ENCODE measurements around the gene GBP7. TPM values are rescaled to one million over a fixed set of nuclear protein-coding genes. Genes with fewer than 3 reads are reported as not detected.

GBP7 gene
- total RNA-seq, 1 experiment from 2014 or later: not detected

DNA sequence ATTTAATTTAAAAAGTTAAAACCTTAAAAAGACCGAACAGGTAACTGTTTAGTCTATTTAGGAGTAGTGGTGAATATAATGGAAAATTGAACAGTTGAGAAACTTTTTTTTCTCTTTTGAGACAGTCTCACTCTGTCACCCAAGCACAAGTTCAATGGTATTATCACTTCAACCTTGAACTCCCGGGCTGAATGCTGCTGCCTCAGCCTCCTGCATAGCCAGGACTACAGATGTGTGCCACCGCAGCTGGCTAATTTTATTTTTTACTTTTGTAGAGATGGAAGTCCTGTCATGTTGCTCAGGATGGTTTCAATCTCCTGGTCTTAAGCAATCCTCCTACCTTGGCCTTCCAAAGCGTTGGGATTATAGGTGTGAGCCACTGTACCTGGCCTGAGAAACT lies 33.6 kb downstream of the GBP7 start:
- H3K4me3 ChIP-seq (ENCODE audit: low read depth, low read length, poor library complexity, severe bottlenecking): no peak overlapping the region
- no peaks in the 10 kb centered on the region for H3K4me1 ChIP-seq (ENCODE audit: insufficient read depth, low read length, poor library complexity, severe bottlenecking)
- no peaks in the 10 kb centered on the region for H3K36me3 ChIP-seq (ENCODE audit: insufficient read depth, low read length, poor library complexity, severe bottlenecking)
- no peak for TF ChIP-seq EZH2 (IDR thresholded peaks at IDR 0.05; ENCODE audit: borderline replicate concordance, low read depth, low read length, poor library complexity, severe bottlenecking)
- TF ChIP-seq, protein P1, sequence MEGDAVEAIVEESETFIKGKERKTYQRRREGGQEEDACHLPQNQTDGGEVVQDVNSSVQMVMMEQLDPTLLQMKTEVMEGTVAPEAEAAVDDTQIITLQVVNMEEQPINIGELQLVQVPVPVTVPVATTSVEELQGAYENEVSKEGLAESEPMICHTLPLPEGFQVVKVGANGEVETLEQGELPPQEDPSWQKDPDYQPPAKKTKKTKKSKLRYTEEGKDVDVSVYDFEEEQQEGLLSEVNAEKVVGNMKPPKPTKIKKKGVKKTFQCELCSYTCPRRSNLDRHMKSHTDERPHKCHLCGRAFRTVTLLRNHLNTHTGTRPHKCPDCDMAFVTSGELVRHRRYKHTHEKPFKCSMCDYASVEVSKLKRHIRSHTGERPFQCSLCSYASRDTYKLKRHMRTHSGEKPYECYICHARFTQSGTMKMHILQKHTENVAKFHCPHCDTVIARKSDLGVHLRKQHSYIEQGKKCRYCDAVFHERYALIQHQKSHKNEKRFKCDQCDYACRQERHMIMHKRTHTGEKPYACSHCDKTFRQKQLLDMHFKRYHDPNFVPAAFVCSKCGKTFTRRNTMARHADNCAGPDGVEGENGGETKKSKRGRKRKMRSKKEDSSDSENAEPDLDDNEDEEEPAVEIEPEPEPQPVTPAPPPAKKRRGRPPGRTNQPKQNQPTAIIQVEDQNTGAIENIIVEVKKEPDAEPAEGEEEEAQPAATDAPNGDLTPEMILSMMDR (conservative IDR thresholded peaks at IDR 0.05; ENCODE audit: low read depth, low read length): no peak
- peaks cover 5% of the 10 kb centered on the region for H3K9me3 ChIP-seq (ENCODE audit: low read depth, low read length, poor library complexity, severe bottlenecking)
- DNase-seq (ENCODE audit: low spot score): no peak
- intact Hi-C loops (cut with micrococcal nuclease; ENCODE audit: unreplicated experiment): no loop called here
- POLR2A ChIA-PET (ENCODE audit: low non-redundant PET): no interaction called here
- no peaks in the 10 kb centered on the region for H3K27me3 ChIP-seq (replicated peaks; ENCODE audit: insufficient read depth, low read depth, low read length, poor library complexity)
- H3K27ac ChIP-seq (ENCODE audit: low read depth, low read length, poor library complexity, severe bottlenecking): no peak overlapping the region
- no TSS peak for BruUV-seq (replicated peaks)
- CTCF ChIA-PET: no interaction called here

DNA sequence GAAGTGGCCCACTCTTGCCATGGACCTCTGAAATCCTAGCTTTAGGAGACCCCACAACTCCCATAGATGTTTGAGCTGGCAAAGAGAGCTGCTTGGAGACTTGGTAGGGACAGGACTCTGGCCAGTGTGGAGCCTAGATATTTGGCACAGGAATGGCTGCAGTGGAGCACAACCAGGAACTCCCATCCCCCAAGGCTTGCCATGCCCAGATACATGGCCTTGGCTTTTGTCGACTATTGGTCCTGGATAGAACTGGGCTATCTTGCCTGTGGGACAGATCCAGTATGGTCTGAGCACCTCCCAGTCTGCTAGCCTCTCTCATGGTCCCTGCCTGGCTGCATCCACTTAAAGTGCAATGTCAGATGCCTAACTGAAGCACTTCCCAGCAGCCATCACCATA lies 42.1 kb downstream of the GBP7 start:
- DNase-seq (ENCODE audit: low spot score): no peak
- Histone ChIP-seq H3K9me3 (ENCODE audit: low read depth, low read length, poor library complexity, severe bottlenecking) (peaks cover 5% of the 10 kb centered on the region), H3K4me3 (ENCODE audit: low read depth, low read length, poor library complexity, severe bottlenecking) (no peak overlapping the region), H3K27ac (ENCODE audit: low read depth, low read length, poor library complexity, severe bottlenecking) (no peak overlapping the region), H3K36me3 (ENCODE audit: insufficient read depth, low read length, poor library complexity, severe bottlenecking) (no peaks in the 10 kb centered on the region), H3K4me1 (ENCODE audit: insufficient read depth, low read length, poor library complexity, severe bottlenecking) (no peaks in the 10 kb centered on the region), H3K27me3 (replicated peaks; ENCODE audit: insufficient read depth, low read depth, low read length, poor library complexity) (peaks cover 14% of the 10 kb centered on the region)
- TF ChIP-seq EZH2 (IDR thresholded peaks at IDR 0.05; ENCODE audit: borderline replicate concordance, low read depth, low read length, poor library complexity, severe bottlenecking): no peak
- TF ChIP-seq, protein P1 (conservative IDR thresholded peaks at IDR 0.05; ENCODE audit: low read depth, low read length): no peak
- no TSS peak for BruUV-seq (replicated peaks)
- ChIA-PET CTCF (no interaction called here), POLR2A (ENCODE audit: low non-redundant PET) (no interaction called here)
- intact Hi-C loops (cut with micrococcal nuclease; ENCODE audit: unreplicated experiment): no loop called here

DNA sequence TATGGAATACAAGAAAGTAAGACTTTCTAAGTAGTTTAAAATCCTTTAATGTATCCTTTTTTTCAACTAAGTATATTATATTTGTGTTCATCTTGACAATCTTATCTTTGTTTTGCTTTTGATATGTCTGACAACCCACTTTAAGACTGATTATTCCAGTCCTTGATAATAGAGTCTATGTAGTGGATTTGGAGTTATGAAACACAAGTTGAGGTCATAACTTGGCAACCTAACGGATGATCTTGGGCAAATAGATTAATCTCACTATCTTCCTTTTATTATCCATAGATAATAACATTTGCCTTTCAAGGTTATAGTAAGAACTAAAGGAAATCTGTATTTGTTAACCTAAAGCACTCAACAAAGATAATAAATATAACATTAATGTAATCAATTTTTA lies 45.1 kb downstream of the GBP7 start:
- Histone ChIP-seq H3K27ac (ENCODE audit: low read depth, low read length, poor library complexity, severe bottlenecking) (no peak overlapping the region), H3K4me1 (ENCODE audit: insufficient read depth, low read length, poor library complexity, severe bottlenecking) (peaks cover 3% of the 10 kb centered on the region), H3K27me3 (replicated peaks; ENCODE audit: insufficient read depth, low read depth, low read length, poor library complexity) (peaks cover 6% of the 10 kb centered on the region), H3K9me3 (ENCODE audit: low read depth, low read length, poor library complexity, severe bottlenecking) (no peaks in the 10 kb centered on the region), H3K36me3 (ENCODE audit: insufficient read depth, low read length, poor library complexity, severe bottlenecking) (no peaks in the 10 kb centered on the region), H3K4me3 (ENCODE audit: low read depth, low read length, poor library complexity, severe bottlenecking) (no peak overlapping the region)
- ChIA-PET POLR2A (ENCODE audit: low non-redundant PET) (no interaction called here), CTCF (no interaction called here)
- intact Hi-C loops (cut with micrococcal nuclease; ENCODE audit: unreplicated experiment): no loop called here
- DNase-seq (ENCODE audit: low spot score): no peak
- no TSS peak for BruUV-seq (replicated peaks)
- no peak for TF ChIP-seq EZH2 (IDR thresholded peaks at IDR 0.05; ENCODE audit: borderline replicate concordance, low read depth, low read length, poor library complexity, severe bottlenecking)
- TF ChIP-seq, protein P1 (conservative IDR thresholded peaks at IDR 0.05; ENCODE audit: low read depth, low read length): no peak

All from A673 (cell line).